HL-60 (cell line): ENCODE measurements around the gene CLDN3.
"Not testable (repeated sequence)": the region's sequence is repeated elsewhere in the genome, so short reads cannot be mapped to it uniquely, and the experiment has no call there.

Source experiments
- CTCF ChIP-seq: IDR thresholded peaks from one replicate; pipeline ENCODE4 v1.5.1; 2011; ENCODE audit warnings: low read length, control low read depth, inconsistent platforms; ENCODE audit not compliant: insufficient read depth
- REST ChIP-seq: IDR thresholded peaks from 2 replicates; pipeline ENCODE4 v1.6.1; 2012; ENCODE audit warnings: low read depth; ENCODE audit not compliant: insufficient replicate concordance

- not testable (repeated sequence) for TF ChIP-seq CTCF, REST
Observed at GRCh38 chr7:73797176-73797575, 27.1 kb upstream of the CLDN3 start.
